Thymus (tissue), 11 donors: ENCODE data around the gene KIAA1143. TPM values are rescaled to one million over a fixed set of nuclear protein-coding genes. Genes with fewer than 3 reads are reported as not detected.

Experiments
- DNase-seq, 9 donors: peaks; one replicate each; pipeline ENCODE4 v3.0.0-alpha.2; 2013; ENCODE audit warnings: low spot score in 9 of 9, low read depth in 6 of 9, missing footprints in 1 of 9
- H3K27ac ChIP-seq, 2 donors: one replicate each; pipeline ENCODE4 v1.5.1; 2013; ENCODE audit warnings: control low read depth in 1 of 2, low read depth in 1 of 2, low read length in 1 of 2, mild to moderate bottlenecking in 1 of 2, moderate library complexity in 1 of 2
- H3K27me3 ChIP-seq, 2 donors: one replicate each; pipeline ENCODE4 v1.5.1; 2013; ENCODE audit warnings: low read length in 1 of 2; ENCODE audit not compliant: control insufficient read depth in 2 of 2, insufficient read depth in 1 of 2
- H3K36me3 ChIP-seq, 2 donors: one replicate each; pipeline ENCODE4 v1.5.1; 2013; ENCODE audit warnings: low read length in 1 of 2, mild to moderate bottlenecking in 1 of 2, moderate library complexity in 1 of 2; ENCODE audit not compliant: control insufficient read depth in 2 of 2, insufficient read depth in 2 of 2
- H3K4me1 ChIP-seq, 2 donors: one replicate each; pipeline ENCODE4 v1.5.1; 2013; ENCODE audit warnings: low read length in 2 of 2; ENCODE audit not compliant: control insufficient read depth in 2 of 2, insufficient read depth in 2 of 2
- H3K4me3 ChIP-seq, 2 donors: one replicate each; pipeline ENCODE4 v1.5.1; 2013; ENCODE audit warnings: low read length in 2 of 2, control low read depth in 1 of 2, mild to moderate bottlenecking in 1 of 2
- H3K9me3 ChIP-seq, 2 donors: one replicate each; pipeline ENCODE4 v1.5.1; 2013; ENCODE audit warnings: low read length in 1 of 2, mild to moderate bottlenecking in 1 of 2; ENCODE audit not compliant: control insufficient read depth in 2 of 2, insufficient read depth in 1 of 2
- WGBS: extraction: QIAGEN DNeasy Blood & Tissue Kit; methylation state at CpG from one replicate; pipeline ENCODE4 v1.1.7; 2013; 5-methylcytosine and 5-hydroxymethylcytosine counted together
- polyA plus RNA-seq: library from polyadenylated mRNA; stranded (reverse); fragments of 200-250 nt; gene quantifications from one replicate; pipeline ENCODE4 v1.2.3, GENCODE V29; 2013
- total RNA-seq: library from RNA; stranded (reverse); fragments of 120-200 nt; gene quantifications from one replicate; pipeline ENCODE4 v1.2.4, GENCODE V29; 2013
- donor health status: healthy.

Gene KIAA1143
- total and polyA plus RNA-seq, 2 donors = 23.0 to 34.6 TPM

DNA sequence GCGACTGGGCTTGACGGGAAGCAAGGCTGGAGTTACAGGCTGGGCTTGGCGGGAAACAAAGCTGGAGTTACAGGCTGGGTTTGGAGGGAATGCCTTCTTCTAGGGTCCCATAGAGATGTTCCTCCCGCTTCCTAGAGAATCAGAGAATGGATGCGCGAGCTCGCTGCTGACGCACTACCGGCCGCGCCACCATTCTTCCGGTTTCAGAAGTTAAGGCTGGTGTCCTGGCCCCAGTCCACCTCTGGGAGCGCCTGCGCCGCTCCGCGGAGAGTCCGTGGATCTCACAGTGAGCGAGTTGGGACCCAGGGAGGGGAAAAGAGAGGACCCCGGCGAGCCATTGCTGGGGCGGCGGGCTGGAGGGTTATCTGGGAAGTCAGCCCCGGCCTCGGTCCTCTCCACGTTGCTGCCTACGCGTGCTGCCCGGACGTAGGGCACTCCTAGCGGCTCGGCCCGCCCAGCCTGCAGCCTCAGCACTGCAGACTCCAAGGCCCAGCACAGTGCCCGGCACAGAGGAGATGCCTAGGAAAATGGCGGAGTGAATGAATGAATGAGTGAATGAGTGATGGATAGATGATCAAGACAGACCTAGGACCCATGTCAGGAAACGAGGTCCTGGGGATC lies 48.9 kb downstream of the KIAA1143 start, which contains the start of gene ZNF502:
Gene ZNF502 (plus strand): TSS at position 206 of the 621 bp plus-strand sequence. CDS start 7,602 bp downstream, outside the sequence.
- DNase-seq = peak in 8 of 9 donors; percentile 26 to 77 (median 42)
- Histone ChIP-seq H3K9me3 (peaks cover 1 to 25% of the 10 kb centered on the region in 2 donors), H3K27me3 (no peaks in the 10 kb centered on the region), H3K4me1 (peaks cover 0 to 5% of the 10 kb centered on the region in 2 donors), H3K36me3 (peaks cover 0 to 2% of the 10 kb centered on the region in 2 donors), H3K27ac (peak within 1 kb of the TSS; percentile 18 to 41), H3K4me3 (peak within 1 kb of the TSS; percentile 79 to 80)
- 9% methylated on average over 36 of the region's 36 CpGs for WGBS

Other genes with a start within 250 kb of the KIAA1143 start
- 8.0 TPM for gene ZKSCAN7, start 206.4 kb downstream of the KIAA1143 start, total RNA-seq
- 5.3 TPM for gene ZKSCAN7, start 206.4 kb downstream of the KIAA1143 start, polyA plus RNA-seq
- 3.1 TPM for gene ZNF660, start 176.7 kb downstream of the KIAA1143 start, total RNA-seq
- 2.3 TPM for gene ZNF660, start 176.7 kb downstream of the KIAA1143 start, polyA plus RNA-seq
- 13.2 TPM for gene ZNF197, start 136.6 kb downstream of the KIAA1143 start, total RNA-seq
- gene ZNF197, start 136.6 kb downstream of the KIAA1143 start, polyA plus RNA-seq = 13.8 TPM
- gene ZNF35, start 112.9 kb downstream of the KIAA1143 start, total RNA-seq = 5.0 TPM
- gene ZNF35, start 112.9 kb downstream of the KIAA1143 start, polyA plus RNA-seq = 4.5 TPM
- gene ZNF502, start 49.0 kb downstream of the KIAA1143 start, total RNA-seq = 4.9 TPM
- gene ZNF502, start 49.0 kb downstream of the KIAA1143 start, polyA plus RNA-seq = 4.7 TPM
- 4.2 TPM for gene ZNF501, start 32.0 kb downstream of the KIAA1143 start, total RNA-seq
- gene ZNF501, start 32.0 kb downstream of the KIAA1143 start, polyA plus RNA-seq = 3.1 TPM
- 43.4 TPM for gene KIF15, start 175 bp upstream of the KIAA1143 start, total RNA-seq
- 3.6 TPM for gene KIF15, start 175 bp upstream of the KIAA1143 start, polyA plus RNA-seq
- gene TMEM42, start 100.3 kb upstream of the KIAA1143 start, total RNA-seq = 23.6 TPM
- 49.0 TPM for gene TMEM42, start 100.3 kb upstream of the KIAA1143 start, polyA plus RNA-seq
- 0.14 TPM for gene TGM4, start 113.0 kb upstream of the KIAA1143 start, total RNA-seq
- gene TGM4, start 113.0 kb upstream of the KIAA1143 start, polyA plus RNA-seq = 0.62 TPM
- gene ZDHHC3, start 214.6 kb upstream of the KIAA1143 start, total RNA-seq = 33.1 TPM
- gene ZDHHC3, start 214.6 kb upstream of the KIAA1143 start, polyA plus RNA-seq = 24.3 TPM
- gene EXOSC7, start 214.6 kb upstream of the KIAA1143 start, total RNA-seq = 42.6 TPM
- 39.2 TPM for gene EXOSC7, start 214.6 kb upstream of the KIAA1143 start, polyA plus RNA-seq